Urothelium cell line (cell line): Measurements from ENCODE around the gene OR9K2.
"Not testable (repeated sequence)": the region's sequence is repeated elsewhere in the genome, so short reads cannot be mapped to it uniquely, and the experiment has no call there.

ENCODE experiments used
- DNase-seq: peaks from one replicate; pipeline ENCODE4 v3.0.0; 2011; ENCODE audit warnings: low spot score, mixed read lengths
- FAIRE-seq: peaks from 2 replicates; lab custom pipeline; 2011; peaks lifted over from hg19 to GRCh38; lab: Jason Lieb, UNC

The OR9K2 gene, protein sequence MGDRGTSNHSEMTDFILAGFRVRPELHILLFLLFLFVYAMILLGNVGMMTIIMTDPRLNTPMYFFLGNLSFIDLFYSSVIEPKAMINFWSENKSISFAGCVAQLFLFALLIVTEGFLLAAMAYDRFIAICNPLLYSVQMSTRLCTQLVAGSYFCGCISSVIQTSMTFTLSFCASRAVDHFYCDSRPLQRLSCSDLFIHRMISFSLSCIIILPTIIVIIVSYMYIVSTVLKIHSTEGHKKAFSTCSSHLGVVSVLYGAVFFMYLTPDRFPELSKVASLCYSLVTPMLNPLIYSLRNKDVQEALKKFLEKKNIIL

DNA sequence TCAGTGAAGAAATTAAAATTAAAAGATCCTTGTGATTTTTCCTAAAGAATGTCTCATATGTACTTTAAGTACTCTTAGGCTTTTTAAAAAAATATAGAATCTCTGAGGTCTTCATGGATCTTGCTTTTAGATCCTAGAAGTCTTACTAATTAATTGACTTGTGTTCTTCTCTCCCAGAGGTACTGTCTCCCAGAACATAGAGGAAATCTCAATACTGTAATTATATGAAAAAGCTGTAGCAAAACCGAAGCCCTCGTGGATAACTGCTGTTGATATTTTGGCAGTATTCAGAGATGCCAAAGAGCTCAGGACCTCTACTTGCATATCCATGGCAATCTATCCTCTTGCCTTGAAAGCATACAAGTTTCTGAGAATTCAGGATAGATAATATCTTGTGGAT, at the start of gene OR9K2:
OR9K2 (plus strand) TSS at position 301 of the 400 bp plus-strand sequence. CDS start 3,429 bp downstream, outside the sequence.
- FAIRE-seq (no peak), DNase-seq (no peak)

DNA sequence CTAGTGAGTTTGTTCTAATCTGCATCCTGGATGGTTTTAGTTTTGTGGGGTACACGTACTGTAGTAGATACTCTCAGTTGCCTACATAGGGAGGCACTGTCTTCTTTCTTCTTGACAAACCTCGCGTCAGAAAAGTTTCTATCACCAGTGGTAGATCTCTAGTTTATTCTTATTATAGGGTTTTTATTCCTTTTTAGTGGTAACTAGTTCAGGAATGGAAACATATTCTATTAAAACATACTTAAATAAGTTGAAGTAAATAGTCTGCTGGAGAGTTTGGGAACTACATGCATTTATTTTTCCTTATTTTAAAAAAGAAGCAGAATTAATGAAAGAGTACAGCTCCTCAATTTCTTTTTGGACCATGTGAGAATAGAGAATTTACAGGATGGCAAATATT, 33.6 kb upstream of the OR9K2 start:
- no peak for DNase-seq
- no peak for FAIRE-seq

DNA sequence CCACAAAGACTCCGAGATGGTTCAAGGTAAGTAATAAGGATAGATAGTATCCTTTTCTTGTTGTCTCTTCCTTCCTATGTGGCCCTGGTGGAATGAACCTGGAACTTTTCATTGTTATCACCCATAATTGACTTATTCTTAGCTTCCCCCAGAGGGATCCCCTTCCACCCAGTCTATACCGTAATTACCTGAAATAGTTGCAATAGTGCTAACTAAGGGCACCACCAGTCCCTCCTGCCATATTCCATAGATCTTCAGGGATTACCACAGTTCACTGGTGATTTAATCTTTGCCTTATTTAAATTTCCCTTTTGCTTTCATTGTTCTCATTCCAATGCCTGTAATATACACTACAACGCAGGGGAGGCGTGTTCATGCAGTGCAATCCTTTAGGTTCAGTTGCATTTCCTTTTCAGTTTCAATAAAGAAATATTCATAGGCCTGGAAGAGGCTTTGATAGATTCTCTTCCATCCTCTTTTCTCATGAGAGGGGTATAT, 13.8 kb upstream of the OR9K2 start:
- DNase-seq (no peak), FAIRE-seq (no peak)

DNA sequence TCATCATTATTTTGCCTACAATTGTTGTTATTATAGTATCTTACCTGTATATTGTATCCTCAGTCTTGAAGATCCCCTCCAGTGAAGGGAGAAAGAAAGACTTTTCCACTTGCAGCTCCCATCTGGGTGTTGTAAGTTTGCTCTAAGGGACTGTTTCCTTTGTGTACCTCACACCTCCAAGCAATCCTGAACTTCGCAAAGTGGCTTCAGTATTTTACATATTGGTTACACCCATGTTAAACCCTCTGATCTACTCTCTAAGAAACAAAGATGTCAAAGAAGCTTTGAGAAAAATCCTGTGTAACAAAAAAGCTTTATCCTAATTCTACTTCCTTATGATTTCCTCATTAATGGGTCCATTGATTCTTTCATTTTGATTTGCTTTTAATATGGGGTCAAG, 10.1 kb upstream of the OR9K2 start:
- DNase-seq: no peak
- no peak for FAIRE-seq

DNA sequence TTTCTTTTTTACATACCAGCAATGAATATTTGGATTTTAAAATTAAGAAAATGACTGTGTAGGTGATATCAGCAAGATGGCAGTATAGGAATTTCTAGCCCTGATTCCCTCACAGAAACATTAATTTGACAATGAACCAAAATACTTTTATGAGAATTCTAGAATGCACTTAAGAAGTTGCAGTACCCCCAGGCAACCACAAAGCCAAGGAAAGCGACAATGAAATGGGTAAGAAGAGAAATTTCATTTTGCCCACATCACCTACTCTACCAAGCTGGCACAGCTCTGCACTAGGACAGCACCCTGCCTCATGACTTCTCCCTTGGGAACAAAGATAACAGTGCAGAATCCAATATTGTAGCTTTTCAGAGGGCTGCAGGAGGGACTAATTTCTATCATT, 6.6 kb downstream of the OR9K2 start:
- DNase-seq (no peak), FAIRE-seq (no peak)

DNA sequence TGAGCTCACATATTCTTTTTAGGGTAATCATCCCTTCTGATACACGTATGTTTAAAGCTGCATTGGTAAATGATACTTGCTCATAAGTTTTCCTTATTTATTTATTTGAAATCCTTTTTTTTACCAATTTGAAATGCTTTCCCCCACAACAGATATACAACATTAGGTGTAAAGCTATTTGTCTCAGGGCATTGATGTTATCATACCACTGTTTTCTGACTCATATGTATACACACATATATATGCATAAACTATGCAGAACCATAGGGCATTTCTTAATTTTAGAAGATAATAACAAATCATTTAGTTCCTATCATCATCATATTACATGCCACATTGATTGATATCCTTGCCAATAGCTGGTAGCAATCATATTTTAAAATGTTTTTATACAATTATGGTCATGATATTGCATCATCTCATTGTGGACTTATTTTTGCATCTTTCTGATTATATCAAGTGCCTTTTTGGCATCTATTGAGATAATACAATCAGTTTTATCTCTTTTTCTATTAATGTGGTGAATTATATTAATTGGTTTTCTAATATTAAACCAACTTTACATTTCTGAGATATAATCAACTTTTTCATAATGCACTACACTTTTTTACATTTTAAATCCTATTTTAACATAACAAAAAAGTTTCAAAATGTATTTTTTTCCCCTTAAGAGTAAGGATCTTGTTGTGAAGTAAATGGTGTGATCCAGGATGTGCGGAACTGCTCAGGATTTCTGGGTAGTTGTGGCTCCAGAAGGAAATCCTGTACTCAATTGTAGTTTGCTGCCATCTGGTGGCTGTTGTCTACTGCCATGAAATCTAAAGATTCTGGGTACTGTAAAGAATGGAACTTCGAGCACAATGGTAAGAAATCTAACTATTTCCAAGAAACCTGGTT, 16.7 kb downstream of the OR9K2 start:
- DNase-seq (peak; percentile 50), FAIRE-seq (no peak)

DNA sequence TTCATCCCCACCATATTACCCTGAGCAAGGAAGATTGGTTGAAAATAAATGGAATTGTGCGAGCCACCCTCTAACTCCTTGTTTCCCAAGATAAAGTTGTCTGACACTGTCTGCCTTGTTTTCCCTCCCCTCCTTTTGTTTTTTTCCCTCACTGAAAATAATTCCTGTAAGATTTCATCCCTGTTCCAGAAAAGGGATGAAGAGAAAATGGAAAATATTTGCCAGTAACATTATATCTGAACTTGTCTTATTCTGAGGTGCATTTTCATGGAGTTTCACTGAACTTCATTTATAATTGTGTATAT, 17.3 kb downstream of the OR9K2 start:
- FAIRE-seq (no peak), DNase-seq (no peak)

DNA sequence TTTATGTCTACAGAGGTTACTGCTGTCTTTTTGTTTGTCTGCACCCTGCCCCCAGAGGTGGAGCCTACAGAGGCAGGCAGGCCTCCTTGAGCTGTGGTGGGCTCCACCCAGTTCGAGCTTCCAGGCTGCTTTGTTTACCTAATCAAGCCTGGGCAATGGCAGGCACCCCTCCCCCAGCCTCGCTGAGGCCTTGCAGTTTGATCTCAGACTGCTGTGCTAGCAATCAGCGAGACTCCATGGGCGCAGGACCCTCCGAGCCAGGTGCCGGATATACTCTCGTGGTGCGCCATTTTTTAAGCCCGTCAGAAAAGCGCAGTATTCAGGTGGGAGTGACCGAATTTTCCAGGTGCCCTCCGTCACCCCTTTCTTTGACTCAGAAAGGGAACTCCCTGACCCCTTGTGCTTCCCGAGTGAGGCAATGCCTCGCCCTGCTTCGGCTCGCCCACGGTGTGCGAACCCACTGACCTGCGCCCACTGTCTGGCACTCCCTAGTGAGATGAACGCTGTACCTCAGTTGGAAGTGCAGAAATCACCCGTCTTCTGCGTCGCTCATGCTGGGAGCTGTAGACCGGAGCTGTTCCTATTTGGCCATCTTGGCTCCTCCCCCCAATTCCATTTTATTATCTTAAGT, 40.9 kb downstream of the OR9K2 start:
- not testable (repeated sequence) for FAIRE-seq

DNA sequence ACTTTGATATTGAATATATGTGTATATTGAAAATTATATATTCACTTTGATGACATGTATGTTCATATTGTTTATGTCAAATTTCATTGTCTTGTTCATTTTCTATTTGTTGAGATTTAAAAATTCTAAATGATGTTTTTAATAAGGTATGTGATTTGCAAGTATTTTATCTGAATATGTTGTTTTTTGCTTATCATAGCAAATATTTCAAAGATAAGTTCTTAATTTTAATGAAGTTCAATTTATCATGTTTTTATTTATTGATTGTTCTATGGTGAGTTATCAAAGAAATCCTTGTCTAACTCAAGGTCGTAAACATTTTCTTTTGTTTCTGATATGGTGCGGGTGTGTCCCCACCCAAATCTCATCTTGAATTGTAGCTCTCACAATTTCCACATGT, 45.2 kb downstream of the OR9K2 start:
- no peak for FAIRE-seq
- DNase-seq: no peak

More for the DNA sequence above, 40.9 kb downstream of the OR9K2 start:
- not testable (repeated sequence) for DNase-seq

DNA sequence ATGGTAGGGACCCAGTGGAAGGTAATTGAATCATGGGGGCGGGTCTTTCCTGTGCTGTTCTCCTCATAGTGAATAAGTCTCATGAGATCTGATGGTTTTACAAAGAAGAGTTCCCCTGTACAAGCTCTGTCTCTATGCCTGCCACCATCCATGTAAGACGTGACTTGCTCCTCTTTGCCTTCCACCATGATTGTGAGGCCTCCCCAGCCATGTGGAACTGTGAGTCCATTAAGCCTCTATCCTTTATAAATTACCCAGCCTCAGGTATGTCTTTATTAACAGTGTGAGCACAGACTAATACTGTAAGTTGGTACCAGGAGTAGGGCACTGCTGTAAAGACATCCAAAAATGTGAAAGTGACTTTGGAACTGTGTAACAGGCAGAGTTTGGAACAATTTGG, 45.6 kb downstream of the OR9K2 start:
- not testable (repeated sequence) for FAIRE-seq, DNase-seq

DNA sequence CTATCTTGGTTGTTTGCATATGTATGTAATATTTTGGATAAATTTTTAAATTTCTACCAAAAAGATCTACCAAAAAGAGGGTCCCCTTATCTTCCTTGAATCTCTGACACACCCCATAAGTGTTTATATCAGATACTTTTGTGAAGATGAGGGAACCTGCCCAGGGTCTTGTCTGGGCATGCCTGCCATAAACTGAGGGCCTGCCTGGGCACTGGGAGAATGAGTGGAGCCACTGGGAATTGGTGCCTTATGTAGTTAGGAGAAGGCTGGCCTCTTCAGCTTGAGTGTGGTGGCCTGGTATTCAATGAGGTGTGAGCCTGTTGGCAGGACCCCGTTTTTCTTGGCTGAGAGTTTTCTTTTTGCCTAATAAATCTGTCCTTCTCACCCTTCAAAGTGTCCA, 46.5 kb downstream of the OR9K2 start:
- DNase-seq: no peak
- no peak for FAIRE-seq

DNA sequence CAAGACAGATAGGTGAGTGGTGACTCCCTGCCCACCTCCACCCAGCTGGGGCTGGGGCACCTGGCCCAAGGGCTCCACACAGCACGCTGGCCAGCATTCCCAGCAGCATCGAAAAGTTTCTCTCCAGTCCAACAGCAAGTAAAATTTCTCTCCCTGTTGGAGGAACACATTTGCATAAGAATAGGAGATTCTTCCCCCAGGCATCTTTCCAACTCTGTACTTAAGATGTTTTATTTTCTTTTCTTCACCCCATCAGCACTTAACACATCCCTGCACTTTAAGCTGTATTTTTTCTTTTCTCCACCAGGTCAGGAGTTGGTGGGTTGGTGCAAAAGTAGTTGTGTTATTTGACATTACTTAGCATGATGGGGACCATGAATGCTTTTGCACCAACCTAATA, 47.2 kb downstream of the OR9K2 start:
- DNase-seq: no peak
- no peak for FAIRE-seq
